HK-2 (cell line): ENCODE measurements around the gene SLC2A13.
"Not testable (repeated sequence)": the region's sequence is repeated elsewhere in the genome, so short reads cannot be mapped to it uniquely, and the experiment has no call there.

Experiments used
- DNase-seq: peaks from one replicate; pipeline ENCODE4 v3.0.0-alpha.2; 2018; ENCODE audit not compliant: unreplicated experiment

The SLC2A13 gene

GRCh38 chr12:40038619-40039018, 67.3 kb downstream of the SLC2A13 start:
- DNase-seq, result no peak

- no peak for DNase-seq
Measured at GRCh38 chr12:40034712-40035111, 71.2 kb downstream of the SLC2A13 start.

- no peak for DNase-seq
Measured at GRCh38 chr12:40034156-40034555, 71.7 kb downstream of the SLC2A13 start.

GRCh38 chr12:40033242-40033630, 72.6 kb downstream of the SLC2A13 start:
- DNase-seq, result no peak

- no peak for DNase-seq
Measured at GRCh38 chr12:40032433-40033241, 73.2 kb downstream of the SLC2A13 start.

GRCh38 chr12:40031965-40032364, 73.9 kb downstream of the SLC2A13 start:
- no peak for DNase-seq

- DNase-seq, result not testable (repeated sequence)
Measured at GRCh38 chr12:40030970-40031369, 74.9 kb downstream of the SLC2A13 start.

GRCh38 chr12:40028296-40028695, 77.6 kb downstream of the SLC2A13 start:
- DNase-seq, result no peak

GRCh38 chr12:40022850-40023249, 83.0 kb downstream of the SLC2A13 start:
- no peak for DNase-seq

- no peak for DNase-seq
Measured at GRCh38 chr12:40020261-40020691, 85.6 kb downstream of the SLC2A13 start.

- no peak for DNase-seq
Measured at GRCh38 chr12:40017488-40017887, 88.4 kb downstream of the SLC2A13 start.

GRCh38 chr12:40016980-40017379, 88.9 kb downstream of the SLC2A13 start:
- no peak for DNase-seq

GRCh38 chr12:40015881-40016280, 90.0 kb downstream of the SLC2A13 start:
- DNase-seq, result no peak

GRCh38 chr12:40015345-40015744, 90.5 kb downstream of the SLC2A13 start:
- peak; percentile 17 for DNase-seq

- no peak for DNase-seq
Measured at GRCh38 chr12:40013847-40014246, 92.0 kb downstream of the SLC2A13 start.

GRCh38 chr12:40013292-40013691, 92.6 kb downstream of the SLC2A13 start:
- no peak for DNase-seq

- no peak for DNase-seq
Measured at GRCh38 chr12:40012711-40013110, 93.2 kb downstream of the SLC2A13 start.

GRCh38 chr12:40011775-40012129, 94.1 kb downstream of the SLC2A13 start:
- no peak for DNase-seq

- peak; percentile 41 for DNase-seq
Measured at GRCh38 chr12:40010899-40011774, 94.7 kb downstream of the SLC2A13 start.

GRCh38 chr12:40002178-40003169, 103.4 kb downstream of the SLC2A13 start:
- DNase-seq, result peak; percentile 21

- no peak for DNase-seq
Measured at GRCh38 chr12:40001406-40001805, 104.5 kb downstream of the SLC2A13 start.

- no peak for DNase-seq
Measured at GRCh38 chr12:40000884-40001283, 105.0 kb downstream of the SLC2A13 start.
